ENCODE data around the gene EPHB1. TPM values are rescaled to one million over a fixed set of nuclear protein-coding genes. Genes with fewer than 3 reads are reported as not detected.

The EPHB1 gene
- total RNA-seq, 1 experiment from 2014 or later: 2.8 TPM

GRCh38 chr3:134776518-134776917 lies 18.5 kb upstream of the EPHB1 start:
- H3K9ac ChIP-seq (ENCODE audit: extremely low read depth, insufficient read length, low read length): no peak overlapping the region
- WGBS (ENCODE audit: extremely low coverage, insufficient read length, low lambda C conversion rate): no CpG with 5 or more reads among the region's 1 CpG
- H3K27me3 Mint-ChIP-seq (ENCODE audit: low read depth): peaks cover 11% of the 10 kb centered on the region
- no peak overlapping the region for H2AFZ ChIP-seq (ENCODE audit: low read length)
- no peak overlapping the region for H2BK5ac ChIP-seq (ENCODE audit: insufficient read length, low read length)
- H3K27ac ChIP-seq (ENCODE audit: insufficient read length, low read depth, low read length): no peak overlapping the region
- no peak overlapping the region for H2AK5ac ChIP-seq (ENCODE audit: insufficient read length, low read length)
- H2BK120ac ChIP-seq (ENCODE audit: low read depth, low read length, poor library complexity, severe bottlenecking): no peak overlapping the region
- H3K9me3 Mint-ChIP-seq: no peaks in the 10 kb centered on the region
- H2BK20ac ChIP-seq (ENCODE audit: low read depth, low read length, poor library complexity, severe bottlenecking): no peak overlapping the region
- TF ChIP-seq, protein P1, sequence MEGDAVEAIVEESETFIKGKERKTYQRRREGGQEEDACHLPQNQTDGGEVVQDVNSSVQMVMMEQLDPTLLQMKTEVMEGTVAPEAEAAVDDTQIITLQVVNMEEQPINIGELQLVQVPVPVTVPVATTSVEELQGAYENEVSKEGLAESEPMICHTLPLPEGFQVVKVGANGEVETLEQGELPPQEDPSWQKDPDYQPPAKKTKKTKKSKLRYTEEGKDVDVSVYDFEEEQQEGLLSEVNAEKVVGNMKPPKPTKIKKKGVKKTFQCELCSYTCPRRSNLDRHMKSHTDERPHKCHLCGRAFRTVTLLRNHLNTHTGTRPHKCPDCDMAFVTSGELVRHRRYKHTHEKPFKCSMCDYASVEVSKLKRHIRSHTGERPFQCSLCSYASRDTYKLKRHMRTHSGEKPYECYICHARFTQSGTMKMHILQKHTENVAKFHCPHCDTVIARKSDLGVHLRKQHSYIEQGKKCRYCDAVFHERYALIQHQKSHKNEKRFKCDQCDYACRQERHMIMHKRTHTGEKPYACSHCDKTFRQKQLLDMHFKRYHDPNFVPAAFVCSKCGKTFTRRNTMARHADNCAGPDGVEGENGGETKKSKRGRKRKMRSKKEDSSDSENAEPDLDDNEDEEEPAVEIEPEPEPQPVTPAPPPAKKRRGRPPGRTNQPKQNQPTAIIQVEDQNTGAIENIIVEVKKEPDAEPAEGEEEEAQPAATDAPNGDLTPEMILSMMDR (conservative IDR thresholded peaks at IDR 0.05): no peak
- no peaks in the 10 kb centered on the region for H3K23me2 ChIP-seq (ENCODE audit: insufficient read length, low read depth, low read length, poor library complexity, severe bottlenecking)
- no peaks in the 10 kb centered on the region for H3K79me2 ChIP-seq (ENCODE audit: insufficient read depth, low read length)
- H3K4me1 ChIP-seq (ENCODE audit: insufficient read depth, low read length): no peaks in the 10 kb centered on the region
- H3K23ac ChIP-seq (ENCODE audit: insufficient read length, low read depth, low read length): no peak overlapping the region
- H4K20me1 ChIP-seq (ENCODE audit: control insufficient read depth, insufficient read depth, insufficient read length): no peaks in the 10 kb centered on the region
- H4K8ac ChIP-seq (replicated peaks; ENCODE audit: insufficient read length, low read depth, low read length): no peak overlapping the region
- no peak overlapping the region for H3K56ac ChIP-seq (ENCODE audit: insufficient read length, low read depth, low read length)
- H2BK12ac ChIP-seq (ENCODE audit: insufficient read length, low read depth, low read length): no peak overlapping the region
- DNase-seq: no peak
- no peaks in the 10 kb centered on the region for H3K9me3 ChIP-seq (ENCODE audit: control insufficient read depth, low read depth, low read length)
- no peak overlapping the region for H3K18ac ChIP-seq (ENCODE audit: insufficient read length, low read depth, low read length)
- no peaks in the 10 kb centered on the region for H3K36me3 Mint-ChIP-seq (ENCODE audit: insufficient read depth in 1 of 3, low read depth in 3 of 3)
- H2BK15ac ChIP-seq (ENCODE audit: low read depth, low read length): no peak overlapping the region
- no peak overlapping the region for H3T11ph ChIP-seq (ENCODE audit: low read length)
- no peak overlapping the region for H4K91ac ChIP-seq (ENCODE audit: insufficient read length, low read depth, low read length)
- no peaks in the 10 kb centered on the region for H3K4me1 Mint-ChIP-seq
- no peak overlapping the region for H3K4ac ChIP-seq (ENCODE audit: low read depth, low read length)
- H3K27ac Mint-ChIP-seq: no peak overlapping the region
- no peak overlapping the region for H3K4me3 Mint-ChIP-seq
- no peaks in the 10 kb centered on the region for H3K79me1 ChIP-seq (ENCODE audit: insufficient read depth, low read depth, low read length, poor library complexity, severe bottlenecking)
- H4K5ac ChIP-seq (ENCODE audit: insufficient read length, low read depth, low read length): no peak overlapping the region
- H3K27me3 ChIP-seq (ENCODE audit: insufficient read depth, low read length): no peaks in the 10 kb centered on the region
- no peak overlapping the region for H3K4me2 ChIP-seq (ENCODE audit: insufficient read depth, insufficient read length, low read length)
- H3K14ac ChIP-seq (ENCODE audit: insufficient read depth, low read length): no peak overlapping the region

Data from H9 (cell line).